HG03342 (cell line): ENCODE data around the gene RBM23.

Experiments
- ATAC-seq: cut with Tn5 transposase; IDR thresholded peaks from one replicate; pipeline ENCODE4 v1.9.1; 2021; ENCODE audit warnings: mild to moderate bottlenecking, moderate library complexity; ENCODE audit not compliant: unreplicated experiment

Gene RBM23

DNA sequence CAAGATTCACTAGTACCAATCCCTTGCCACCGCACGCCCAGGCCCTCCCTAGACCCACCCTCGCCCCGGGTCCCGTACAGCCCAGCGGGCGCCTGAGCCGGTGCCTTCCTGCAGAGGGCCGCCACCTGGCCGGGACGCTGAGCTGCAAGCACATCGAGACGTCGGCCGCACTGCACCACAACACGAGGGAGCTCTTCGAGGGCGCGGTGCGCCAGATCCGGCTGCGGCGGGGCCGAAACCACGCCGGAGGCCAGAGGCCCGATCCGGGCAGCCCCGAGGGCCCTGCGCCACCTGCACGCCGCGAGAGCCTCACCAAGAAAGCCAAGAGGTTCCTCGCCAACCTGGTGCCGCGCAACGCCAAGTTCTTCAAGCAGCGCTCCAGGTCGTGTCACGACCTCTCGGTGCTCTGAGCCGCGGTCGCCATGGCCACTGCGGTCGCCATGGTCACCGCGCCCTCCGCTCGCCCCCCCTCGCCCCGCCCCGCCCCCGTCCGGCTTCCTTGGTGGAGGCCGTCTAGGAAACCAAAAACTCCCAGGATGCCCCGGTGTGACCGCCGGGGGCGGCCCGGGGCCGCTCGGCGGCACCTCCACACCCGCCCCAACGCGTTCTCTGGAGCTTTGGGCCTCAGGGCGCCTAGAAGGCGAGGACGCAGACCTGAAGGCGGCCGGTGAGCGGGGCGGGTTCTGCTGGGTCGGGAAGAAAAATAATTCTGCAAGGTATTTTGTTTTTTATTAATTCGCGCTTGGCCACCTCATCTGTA lies 32.3 kb downstream of the RBM23 start:
- ATAC-seq = peak; percentile 39

GRCh38 chr14:22885975-22886374 lies 33.0 kb downstream of the RBM23 start:
- no peak for ATAC-seq

GRCh38 chr14:22884738-22885523 lies 34.0 kb downstream of the RBM23 start:
- ATAC-seq = no peak

GRCh38 chr14:22884076-22884737 lies 34.7 kb downstream of the RBM23 start:
- no peak for ATAC-seq

DNA sequence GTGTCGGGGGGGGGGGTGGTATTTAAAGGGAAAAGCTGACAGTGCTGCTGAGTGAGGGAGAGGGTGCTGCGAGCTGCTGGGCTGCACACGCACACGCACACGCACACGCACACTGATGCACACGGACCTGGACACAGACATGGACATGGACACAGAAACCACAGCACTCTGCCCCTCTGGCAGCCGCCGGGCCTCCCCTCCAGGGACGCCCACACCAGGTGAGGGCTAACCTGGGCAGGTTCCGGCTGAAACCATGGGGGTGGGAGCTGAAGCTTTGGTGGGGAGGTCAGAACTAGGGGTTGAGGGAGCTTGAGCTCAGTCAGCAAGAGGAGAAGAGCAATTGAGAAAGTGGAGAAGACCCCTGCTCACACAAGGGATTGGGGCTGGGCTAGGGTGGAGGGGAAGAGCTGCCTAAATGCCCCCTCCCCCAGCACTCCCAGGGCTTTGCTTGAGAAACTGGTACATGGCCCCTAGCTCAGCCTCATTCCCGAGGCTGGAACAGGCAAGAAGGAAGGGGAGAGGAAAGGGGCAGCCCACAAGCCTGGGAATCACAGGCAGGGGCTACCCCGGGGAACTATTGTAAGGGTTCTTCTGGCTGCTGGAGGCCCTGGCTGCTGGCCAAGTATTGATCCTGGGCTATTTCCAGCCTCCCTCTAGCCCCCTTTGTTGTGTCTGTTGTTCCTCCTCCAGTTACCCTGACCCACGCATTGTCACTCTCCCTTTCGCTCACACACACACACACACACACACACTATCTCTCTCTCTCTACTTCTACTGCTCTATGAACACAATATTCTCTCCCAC lies 35.6 kb downstream of the RBM23 start, which contains the start of gene REM2:
Gene REM2 (plus strand): TSS at position 50 of the 804 bp plus-strand sequence. CDS start 66 bp downstream, at position 116.
- no peak for ATAC-seq

- no peak for ATAC-seq
Measured at GRCh38 chr14:22882529-22883172, 36.3 kb downstream of the RBM23 start.

DNA sequence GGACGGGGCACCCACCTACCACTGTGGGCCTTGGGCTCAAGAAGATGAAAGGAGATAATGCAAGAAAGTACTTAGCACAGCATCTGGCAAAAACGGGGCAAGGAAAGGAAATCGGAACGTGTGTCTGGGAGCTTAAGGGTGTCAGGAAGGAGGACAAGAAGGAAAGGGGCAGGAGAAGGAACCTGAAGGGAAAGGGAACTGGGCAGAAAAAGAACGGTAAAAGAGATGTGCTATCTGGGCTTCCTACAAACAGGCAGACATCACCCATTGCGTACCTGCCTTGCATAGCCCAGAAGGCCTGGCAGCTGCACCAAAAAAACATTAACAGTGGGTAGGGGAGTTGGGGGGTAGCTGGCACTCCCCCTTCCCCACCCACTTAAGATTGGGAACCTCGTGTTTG lies 36.9 kb downstream of the RBM23 start:
- no peak for ATAC-seq

DNA sequence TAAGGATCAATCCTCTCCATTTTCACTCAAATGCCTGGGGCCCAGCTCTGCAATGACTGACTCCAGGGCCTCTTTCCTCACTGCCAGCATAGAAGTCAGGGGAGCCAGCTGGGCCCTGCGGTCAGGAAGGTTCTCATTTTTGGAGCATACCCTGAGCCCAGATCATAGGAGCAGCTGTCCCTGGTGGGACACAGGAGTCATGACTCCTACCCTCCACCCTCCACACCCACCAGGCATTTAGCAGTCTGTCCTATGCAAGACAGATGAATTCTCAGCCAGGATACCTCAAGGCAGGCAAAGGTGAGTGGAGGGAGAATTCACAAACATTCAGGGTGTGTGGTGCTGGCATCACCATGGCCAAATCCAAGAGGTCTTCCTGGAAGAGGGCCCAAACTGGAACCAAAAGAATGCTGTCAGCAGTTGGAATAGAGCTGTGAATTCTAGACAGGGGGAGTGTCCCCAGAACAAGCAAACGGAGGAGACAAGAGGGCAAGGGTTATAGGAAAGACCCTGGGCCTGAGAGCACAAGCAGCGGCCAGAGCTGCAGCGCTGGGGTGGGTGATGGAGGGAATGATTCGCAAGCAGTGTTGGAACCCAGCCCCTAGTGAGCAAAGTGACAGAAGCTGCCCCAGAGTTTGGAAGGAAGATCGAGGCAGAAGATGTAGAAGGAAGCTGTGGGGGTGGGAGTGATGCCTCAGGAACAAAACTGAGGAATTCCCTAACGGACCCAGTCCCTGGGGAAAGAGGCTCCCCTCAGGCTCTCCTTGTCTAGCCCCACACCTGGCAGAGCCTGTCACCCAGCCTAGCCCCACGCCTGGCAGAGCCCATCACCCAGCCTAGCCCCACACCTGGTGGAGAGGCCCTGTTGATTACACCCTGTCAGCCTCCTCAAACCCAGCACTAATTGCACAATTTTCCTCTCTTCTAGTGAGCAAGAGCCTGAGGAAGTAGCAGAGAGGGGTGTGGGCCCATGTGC lies 40.4 kb downstream of the RBM23 start:
- ATAC-seq = no peak

- no peak for ATAC-seq
Measured at GRCh38 chr14:22877000-22877501, 41.9 kb downstream of the RBM23 start.

GRCh38 chr14:22875748-22876319 lies 43.1 kb downstream of the RBM23 start:
- no peak for ATAC-seq

DNA sequence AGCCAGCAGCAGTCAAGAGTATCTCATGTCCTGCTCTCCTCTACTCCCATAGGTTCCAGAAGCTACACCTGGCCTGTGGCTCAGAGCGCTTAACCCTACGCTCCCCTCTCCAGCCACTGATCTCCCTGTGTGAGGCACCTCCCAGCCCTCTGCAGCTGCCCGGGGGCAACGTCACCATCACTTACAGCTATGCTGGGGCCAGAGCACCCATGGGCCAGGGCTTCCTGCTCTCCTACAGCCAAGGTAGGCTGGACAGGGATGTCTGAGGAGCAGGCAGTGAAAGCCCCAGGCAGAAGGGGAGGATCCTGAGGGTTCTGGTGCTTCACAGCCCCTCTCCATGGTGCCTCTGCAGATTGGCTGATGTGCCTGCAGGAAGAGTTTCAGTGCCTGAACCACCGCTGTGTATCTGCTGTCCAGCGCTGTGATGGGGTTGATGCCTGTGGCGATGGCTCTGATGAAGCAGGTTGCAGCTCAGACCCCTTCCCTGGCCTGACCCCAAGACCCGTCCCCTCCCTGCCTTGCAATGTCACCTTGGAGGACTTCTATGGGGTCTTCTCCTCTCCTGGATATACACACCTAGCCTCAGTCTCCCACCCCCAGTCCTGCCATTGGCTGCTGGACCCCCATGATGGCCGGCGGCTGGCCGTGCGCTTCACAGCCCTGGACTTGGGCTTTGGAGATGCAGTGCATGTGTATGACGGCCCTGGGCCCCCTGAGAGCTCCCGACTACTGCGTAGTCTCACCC lies 43.8 kb downstream of the RBM23 start:
- ATAC-seq = no peak

GRCh38 chr14:22872833-22873520 lies 46.0 kb downstream of the RBM23 start:
- no peak for ATAC-seq

DNA sequence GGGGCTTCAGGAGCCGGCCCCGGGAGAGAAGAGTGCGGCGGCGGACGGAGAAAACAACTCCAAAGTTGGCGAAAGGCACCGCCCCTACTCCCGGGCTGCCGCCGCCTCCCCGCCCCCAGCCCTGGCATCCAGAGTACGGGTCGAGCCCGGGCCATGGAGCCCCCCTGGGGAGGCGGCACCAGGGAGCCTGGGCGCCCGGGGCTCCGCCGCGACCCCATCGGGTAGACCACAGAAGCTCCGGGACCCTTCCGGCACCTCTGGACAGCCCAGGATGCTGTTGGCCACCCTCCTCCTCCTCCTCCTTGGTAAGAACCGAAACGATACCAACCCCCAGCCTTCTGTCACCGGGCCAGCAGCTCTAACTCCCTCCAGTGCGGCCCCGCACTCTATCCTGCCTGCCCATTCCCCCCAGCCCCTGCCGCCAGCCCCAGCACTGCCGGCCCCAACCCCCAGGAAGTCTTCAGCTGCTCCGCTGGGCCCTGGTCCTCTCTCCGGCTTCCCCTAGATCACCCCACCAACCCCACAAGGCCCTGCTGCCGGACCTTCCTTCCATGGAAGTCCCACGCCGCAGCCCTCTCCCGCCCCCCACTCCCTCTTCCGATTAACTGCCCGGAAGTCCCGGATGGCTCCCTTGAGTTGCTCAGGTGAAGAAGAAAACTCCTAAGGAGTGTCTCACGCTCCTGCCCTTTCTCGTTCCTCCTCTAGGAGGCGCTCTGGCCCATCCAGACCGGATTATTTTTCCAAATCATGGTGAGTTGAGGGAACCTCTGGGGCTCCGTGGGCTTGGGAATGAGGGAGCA lies 46.7 kb downstream of the RBM23 start:
- ATAC-seq = peak; percentile 28

GRCh38 chr14:22871224-22872032 lies 47.5 kb downstream of the RBM23 start, which contains the start of gene LRP10:
LRP10 (plus strand) TSS chr14:22871740; CDS start chr14:22872304, 564 bp downstream.
- ATAC-seq = peak; percentile 76

DNA sequence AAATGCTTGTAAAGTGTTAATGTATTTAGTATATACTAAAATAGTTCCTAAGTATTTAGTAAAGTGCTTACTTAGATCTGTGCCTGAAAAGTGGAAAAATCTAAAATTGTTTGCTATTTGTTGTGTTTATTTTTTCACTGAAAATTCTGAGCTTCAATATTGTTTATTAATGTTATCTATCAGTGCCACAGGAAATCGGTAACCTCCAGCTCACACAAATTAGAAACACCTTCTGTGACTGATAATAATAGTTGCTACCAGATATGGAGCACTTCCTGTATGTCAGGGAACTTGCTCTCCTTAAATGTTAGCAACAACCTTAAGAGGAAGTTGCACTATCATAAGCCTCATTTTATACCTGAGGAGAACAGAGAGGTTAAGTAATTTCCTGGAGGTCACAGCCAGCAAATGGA lies 48.1 kb downstream of the RBM23 start:
- peak; percentile 42 for ATAC-seq
